SK-N-MC (cell line): ENCODE results near the gene LAMC2.

Experiments
- DNase-seq: peaks from one replicate; pipeline ENCODE4 v3.0.0-alpha.2; 2011; ENCODE audit warnings: low read depth, low spot score
- H3K27ac ChIP-seq: fragments of 200-600 bp; sonication (generic); 2 replicates; pipeline ENCODE4 v1.5.1; 2016; ENCODE audit warnings: mixed run types
- H3K36me3 ChIP-seq: fragments of 200-600 bp; sonication (generic); 2 replicates; pipeline ENCODE4 v1.6.1; 2017; ENCODE audit warnings: antibody characterized with exemption, low read length, mixed read lengths; ENCODE audit not compliant: insufficient read depth
- H3K4me3 ChIP-seq: fragments of 200-600 bp; sonication (generic); 2 replicates; pipeline ENCODE4 v1.5.1; 2016
- H3K9ac ChIP-seq: fragments of 200-600 bp; sonication (generic); 2 replicates; pipeline ENCODE4 v1.8.0; 2017; ENCODE audit warnings: mixed run types, mixed read lengths; ENCODE audit not compliant: insufficient read length
- H3K9me3 ChIP-seq: fragments of 200-600 bp; sonication (generic); 2 replicates; pipeline ENCODE4 v1.6.1; 2017; ENCODE audit warnings: low read depth, mild to moderate bottlenecking, antibody characterized with exemption, low read length, moderate library complexity, mixed read lengths
- EZH2 ChIP-seq: fragments of 200-600 bp; sonication (generic); IDR thresholded peaks from one replicate; pipeline ENCODE4 v1.6.1; 2017; ENCODE audit warnings: antibody characterized with exemption
- FOXP2 ChIP-seq: optimal IDR thresholded peaks from 2 replicates; pipeline ENCODE3; 2011; ENCODE audit warnings: mild to moderate bottlenecking, moderate library complexity; ENCODE audit not compliant: insufficient read depth; ENCODE audit errors: extremely low read length, control extremely low read depth
- POLR2AphosphoS5 ChIP-seq: IDR thresholded peaks from 2 replicates; pipeline ENCODE4 v1.6.1; 2012; ENCODE audit warnings: mild to moderate bottlenecking, low read depth, low read length, borderline replicate concordance

Gene LAMC2

DNA sequence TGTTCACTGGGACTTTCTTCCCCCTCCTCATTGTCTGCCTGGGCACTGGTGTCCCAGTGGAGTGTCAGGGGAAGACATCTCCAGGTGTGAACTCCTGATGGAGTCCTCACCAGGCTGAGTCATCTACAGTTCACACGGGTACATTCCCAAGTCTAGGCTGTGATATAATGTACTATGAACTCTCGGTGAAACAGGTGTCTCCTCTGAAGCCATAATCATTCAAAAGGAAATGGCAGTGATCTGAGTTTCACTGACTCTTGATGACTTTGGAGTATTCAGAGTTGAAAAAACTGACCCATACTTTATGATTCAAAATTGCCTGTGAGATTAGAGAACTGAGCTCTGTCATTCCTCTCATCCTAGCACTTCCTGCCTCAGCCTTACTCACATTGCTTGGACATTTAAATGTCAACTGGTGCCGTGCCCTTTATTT lies 9.1 kb downstream of the LAMC2 start:
- no peak overlapping the region for H3K9ac ChIP-seq
- no peak for TF ChIP-seq EZH2
- TF ChIP-seq POLR2AphosphoS5 = no peak
- no peak for TF ChIP-seq FOXP2
- no peaks in the 10 kb centered on the region for H3K9me3 ChIP-seq
- H3K4me3 ChIP-seq = no peak overlapping the region
- DNase-seq = no peak
- H3K27ac ChIP-seq = no peak overlapping the region
- no peaks in the 10 kb centered on the region for H3K36me3 ChIP-seq

DNA sequence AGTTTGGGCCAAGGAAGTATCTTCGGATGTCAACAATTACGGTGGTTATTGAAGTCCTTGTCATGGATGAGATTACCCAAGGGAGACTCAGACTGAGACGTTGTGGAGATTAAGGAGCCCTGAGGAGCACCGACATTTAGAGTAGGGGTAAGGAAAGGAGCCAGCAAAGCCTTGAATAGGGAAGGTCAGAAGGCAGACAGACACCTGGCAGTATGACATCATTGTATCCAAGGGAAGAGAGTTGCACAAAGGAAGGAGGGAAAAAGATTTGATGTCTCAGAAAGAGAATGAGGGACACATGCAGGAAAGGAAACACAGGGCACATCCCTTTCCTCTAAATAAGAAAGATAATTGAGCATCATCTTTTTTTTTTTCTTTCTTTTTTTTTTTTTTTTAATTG lies 11.7 kb downstream of the LAMC2 start:
- Histone ChIP-seq H3K4me3 (no peak overlapping the region), H3K36me3 (no peaks in the 10 kb centered on the region), H3K27ac (no peak overlapping the region), H3K9me3 (no peaks in the 10 kb centered on the region), H3K9ac (no peak overlapping the region)
- no peak for DNase-seq
- TF ChIP-seq POLR2AphosphoS5 = no peak
- TF ChIP-seq EZH2 = no peak
- TF ChIP-seq FOXP2 = no peak

DNA sequence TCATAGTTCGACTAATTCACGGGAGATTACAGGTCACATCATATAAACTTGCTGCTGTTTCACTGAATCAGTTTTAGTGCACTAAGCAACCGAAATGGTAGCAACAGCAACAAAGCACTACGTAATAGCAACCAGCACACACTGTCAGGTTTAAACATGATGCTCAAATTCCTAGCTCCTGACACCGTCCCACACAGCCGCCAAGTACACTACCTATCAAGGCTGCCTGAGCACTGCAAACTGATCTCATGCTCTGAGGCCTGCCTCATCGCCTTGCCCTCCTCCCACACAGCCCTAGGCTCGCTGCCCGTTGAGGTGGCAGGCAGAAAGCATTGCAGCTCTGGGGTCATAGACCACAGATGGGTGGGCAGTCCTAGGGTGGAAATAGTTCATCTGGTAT lies 12.4 kb downstream of the LAMC2 start:
- H3K36me3 ChIP-seq = no peaks in the 10 kb centered on the region
- DNase-seq = no peak
- no peak overlapping the region for H3K4me3 ChIP-seq
- no peak overlapping the region for H3K27ac ChIP-seq
- TF ChIP-seq POLR2AphosphoS5 (no peak), EZH2 (no peak), FOXP2 (no peak)
- no peaks in the 10 kb centered on the region for H3K9me3 ChIP-seq
- H3K9ac ChIP-seq = no peak overlapping the region

DNA sequence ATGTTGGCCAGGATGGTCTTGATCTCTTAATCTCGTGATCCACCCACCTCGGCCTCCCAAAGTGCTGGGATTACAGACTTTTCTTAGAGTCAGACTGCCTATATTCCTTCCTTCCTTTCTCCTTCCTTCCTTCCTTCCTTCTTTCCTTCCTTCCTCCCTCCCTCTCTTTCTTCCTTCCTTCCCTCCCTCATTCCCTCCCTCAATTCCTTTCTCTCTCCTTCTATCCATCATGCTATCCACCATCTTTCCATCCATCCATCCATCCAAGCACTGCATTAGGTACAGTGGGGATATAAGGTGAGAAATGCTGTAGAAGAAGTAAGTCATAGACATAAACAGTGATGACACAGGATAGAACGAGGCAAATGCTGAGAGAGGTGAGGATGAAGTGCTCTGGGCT lies 13.2 kb downstream of the LAMC2 start:
- no peaks in the 10 kb centered on the region for H3K36me3 ChIP-seq
- H3K27ac ChIP-seq = no peak overlapping the region
- TF ChIP-seq EZH2 (no peak), POLR2AphosphoS5 (no peak), FOXP2 (no peak)
- no peak overlapping the region for H3K9ac ChIP-seq
- no peaks in the 10 kb centered on the region for H3K9me3 ChIP-seq
- no peak overlapping the region for H3K4me3 ChIP-seq
- no peak for DNase-seq

DNA sequence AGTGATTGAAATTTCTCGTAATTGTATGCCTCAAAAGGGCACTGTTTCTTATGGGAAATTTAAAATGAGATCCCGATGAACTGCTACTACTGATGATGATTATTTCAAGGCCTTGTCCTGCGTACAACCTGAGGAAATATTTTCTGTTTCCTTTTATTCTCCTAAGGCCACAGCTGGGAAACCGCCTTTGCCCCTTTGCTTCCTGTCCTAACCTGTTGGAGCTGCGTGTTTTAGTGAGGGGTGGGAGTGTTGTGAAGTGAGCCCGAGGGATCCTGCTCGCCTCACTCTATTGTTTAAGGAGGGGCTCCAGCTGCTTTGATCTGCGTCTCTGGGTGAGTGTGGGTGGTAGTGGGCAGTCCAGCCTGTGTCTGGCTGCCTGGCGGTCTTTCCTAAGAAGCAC lies 14.4 kb downstream of the LAMC2 start:
- Histone ChIP-seq H3K9ac (no peak overlapping the region), H3K36me3 (no peaks in the 10 kb centered on the region), H3K4me3 (no peak overlapping the region), H3K27ac (no peak overlapping the region), H3K9me3 (no peaks in the 10 kb centered on the region)
- TF ChIP-seq EZH2 (no peak), FOXP2 (no peak), POLR2AphosphoS5 (no peak)
- DNase-seq = no peak

DNA sequence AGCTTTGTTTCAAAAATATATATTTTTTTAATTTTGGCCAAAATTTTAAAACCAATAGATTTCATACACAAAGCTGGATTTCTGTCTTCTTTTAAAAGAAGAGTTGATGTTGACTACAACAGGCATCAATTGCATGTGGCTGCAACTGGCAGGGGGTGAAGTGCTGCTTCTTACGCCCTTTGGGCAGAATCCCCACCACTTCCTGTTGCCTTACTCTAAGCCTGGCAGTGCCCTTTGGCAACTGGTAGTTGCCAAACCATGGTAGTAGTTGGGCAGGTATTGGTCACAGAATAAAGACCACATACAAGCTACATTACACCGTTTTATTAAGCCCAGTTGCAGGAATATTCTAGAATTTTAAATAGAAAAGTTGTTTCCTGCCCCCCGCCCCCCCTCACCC lies 17.0 kb downstream of the LAMC2 start:
- no peak overlapping the region for H3K4me3 ChIP-seq
- no peak for DNase-seq

DNA sequence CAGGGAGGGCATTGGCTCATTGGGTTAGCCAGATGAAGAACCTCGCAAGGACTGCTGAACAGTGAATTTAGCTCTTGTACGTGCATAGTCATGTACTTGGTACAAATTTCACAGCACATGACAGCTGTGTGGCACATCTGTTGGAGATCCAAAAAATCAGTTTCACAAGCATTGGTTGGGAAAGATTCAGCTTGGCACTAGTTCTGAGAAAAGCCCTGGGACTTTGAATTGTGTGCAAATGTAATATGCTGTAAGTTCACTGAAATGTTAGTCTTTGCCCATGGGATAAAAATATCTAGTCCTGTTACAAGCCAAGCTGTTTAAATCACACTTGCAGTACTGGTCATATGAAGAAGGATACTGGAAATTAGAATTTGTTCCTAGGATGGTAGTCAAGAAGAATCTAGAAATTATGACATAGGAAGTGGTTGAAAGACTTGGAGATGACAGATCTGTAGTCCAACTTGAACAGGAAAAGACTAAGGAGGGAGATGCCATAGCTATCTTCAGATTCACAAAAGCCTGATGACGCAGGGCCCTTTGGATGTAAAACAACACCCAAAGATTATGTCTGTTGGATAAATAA lies 19.2 kb downstream of the LAMC2 start:
- H3K4me3 ChIP-seq = no peak overlapping the region
- no peak for TF ChIP-seq FOXP2
- TF ChIP-seq EZH2 = no peak
- no peak for TF ChIP-seq POLR2AphosphoS5
- no peaks in the 10 kb centered on the region for H3K9me3 ChIP-seq
- no peak overlapping the region for H3K9ac ChIP-seq
- no peak for DNase-seq
- no peaks in the 10 kb centered on the region for H3K36me3 ChIP-seq
- no peak overlapping the region for H3K27ac ChIP-seq

More for the DNA sequence above, 17.0 kb downstream of the LAMC2 start:
- Histone ChIP-seq H3K36me3 (no peaks in the 10 kb centered on the region), H3K9ac (no peak overlapping the region), H3K9me3 (no peaks in the 10 kb centered on the region), H3K27ac (no peak overlapping the region)
- TF ChIP-seq POLR2AphosphoS5 (no peak), EZH2 (no peak), FOXP2 (no peak)

DNA sequence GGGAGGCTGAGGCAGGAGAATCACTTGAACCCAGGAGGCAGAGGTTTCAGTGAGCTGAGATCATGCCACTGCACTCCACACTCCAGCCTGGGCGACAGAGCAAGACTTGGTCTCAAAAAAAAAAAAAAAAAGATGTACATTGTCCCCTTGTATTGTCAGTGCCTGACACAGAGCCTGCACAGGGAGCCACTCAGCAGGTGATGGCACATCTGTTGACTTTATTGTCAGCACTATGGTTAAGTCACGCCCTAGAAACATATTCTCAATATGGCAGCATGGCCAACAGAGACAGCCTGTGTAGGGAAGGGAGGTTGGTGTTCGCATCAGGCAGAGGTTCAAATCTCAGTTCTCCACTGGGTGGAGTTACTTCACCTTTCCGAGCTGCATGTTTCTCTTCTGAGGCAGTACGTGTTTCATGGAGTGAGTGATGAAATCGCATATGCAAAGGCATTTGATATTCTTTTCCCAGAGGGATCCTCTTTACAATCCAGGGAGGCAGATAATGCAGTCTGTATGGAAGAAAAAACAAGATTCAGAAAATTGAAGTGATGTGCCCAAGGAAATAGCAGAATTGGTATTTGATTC lies 20.6 kb downstream of the LAMC2 start:
- DNase-seq = no peak
- TF ChIP-seq EZH2 = no peak

More for the DNA sequence above, 20.6 kb downstream of the LAMC2 start:
- Histone ChIP-seq H3K4me3 (no peak overlapping the region), H3K36me3 (no peaks in the 10 kb centered on the region), H3K27ac (no peak overlapping the region), H3K9me3 (no peaks in the 10 kb centered on the region), H3K9ac (no peak overlapping the region)
